NCI-H446 (cell line): ENCODE data around the gene TOP1.
A peak's percentile ranks its signal among the peaks of the same experiment; 100 is the strongest.

ENCODE experiments used
- DNase-seq, 2 experiments: peaks; one replicate each; lab custom pipeline; 2025; lab: John Stamatoyannopoulos, UW

The TOP1 gene

DNA sequence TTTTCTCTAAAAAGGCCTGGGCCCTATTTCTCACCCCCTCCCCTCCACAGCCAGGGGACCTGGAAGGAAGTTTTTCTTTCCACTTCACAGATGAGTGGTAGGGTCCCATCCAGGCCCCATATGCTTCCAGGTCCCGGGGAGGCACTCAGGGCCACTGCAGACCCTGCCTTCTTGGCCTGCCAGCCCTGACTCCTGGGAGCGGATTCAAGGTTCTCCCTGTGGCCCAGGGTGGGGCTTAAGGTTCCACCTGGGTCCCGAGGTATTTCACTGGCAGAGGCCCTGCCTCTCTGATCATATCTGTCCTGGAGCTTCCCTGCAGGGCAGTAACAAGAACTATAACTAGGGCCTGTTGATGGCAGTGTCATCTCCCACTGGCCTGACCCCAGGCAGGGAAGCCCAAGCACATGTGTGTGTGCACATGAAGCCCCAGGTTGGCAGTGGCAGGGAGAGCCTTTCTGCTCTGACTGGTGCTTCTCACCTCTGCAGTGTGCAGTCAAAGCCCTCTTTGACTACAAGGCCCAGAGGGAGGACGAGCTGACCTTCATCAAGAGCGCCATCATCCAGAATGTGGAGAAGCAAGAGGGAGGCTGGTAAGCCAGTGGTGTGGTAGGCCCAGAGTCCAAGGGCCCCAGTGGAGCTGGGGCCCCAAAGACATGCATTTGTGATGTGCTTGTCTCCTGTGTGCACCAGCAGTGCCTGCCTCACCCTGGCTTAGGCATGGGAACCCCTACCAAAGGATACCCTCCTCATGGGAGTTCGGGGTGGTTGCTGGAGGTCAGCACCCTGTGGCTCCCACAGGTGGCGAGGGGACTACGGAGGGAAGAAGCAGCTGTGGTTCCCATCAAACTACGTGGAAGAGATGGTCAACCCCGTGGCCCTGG is 139.9 kb downstream of the TOP1 start:
- no peak for DNase-seq

DNA sequence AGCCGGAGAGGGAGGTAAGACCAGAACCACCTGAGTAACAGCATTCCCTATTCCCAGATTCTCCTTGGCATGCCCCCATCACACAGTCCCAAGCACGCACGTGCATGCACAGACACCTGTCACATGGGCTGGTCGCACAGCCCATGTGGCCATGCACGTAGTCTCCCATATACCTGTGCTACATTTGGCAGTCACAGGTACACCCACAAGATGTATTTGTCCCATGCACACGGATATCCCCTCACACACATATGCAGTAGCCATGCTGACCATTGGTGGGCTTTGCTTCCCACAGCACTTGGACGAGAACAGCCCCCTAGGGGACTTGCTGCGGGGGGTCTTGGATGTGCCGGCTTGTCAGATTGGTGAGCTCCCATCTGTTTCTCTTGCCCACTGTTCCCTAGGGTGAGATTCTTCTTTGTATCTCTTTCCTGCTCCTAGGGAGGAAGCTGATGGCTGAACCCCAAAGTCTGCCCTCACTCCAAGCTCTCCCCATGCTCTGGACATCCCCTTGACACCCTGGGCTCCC is 140.6 kb downstream of the TOP1 start:
- no peak for DNase-seq

DNA sequence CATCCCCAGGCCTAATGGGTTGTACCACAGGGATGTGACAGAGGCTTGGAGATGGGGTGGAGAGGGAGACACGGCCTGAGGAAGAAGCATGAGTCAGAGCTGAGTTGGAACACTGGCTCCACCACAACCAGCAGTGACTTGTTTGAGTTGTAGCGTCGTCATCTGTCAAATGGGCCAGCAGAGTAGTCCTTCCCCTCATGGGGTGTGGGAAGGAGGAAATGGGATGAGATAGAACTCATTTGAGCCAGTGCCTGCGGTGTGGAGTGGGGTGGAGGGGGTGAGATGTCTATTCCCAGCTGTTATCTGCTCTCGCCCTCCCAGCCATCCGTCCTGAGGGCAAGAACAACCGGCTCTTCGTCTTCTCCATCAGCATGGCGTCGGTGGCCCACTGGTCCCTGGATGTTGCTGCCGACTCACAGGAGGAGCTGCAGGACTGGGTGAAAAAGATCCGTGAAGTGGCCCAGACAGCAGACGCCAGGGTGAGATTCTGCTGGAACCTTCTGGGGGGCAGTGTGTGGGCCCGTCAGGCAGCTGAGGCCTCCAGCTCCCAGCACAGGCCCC is 141.2 kb downstream of the TOP1 start:
- DNase-seq = no peak

DNA sequence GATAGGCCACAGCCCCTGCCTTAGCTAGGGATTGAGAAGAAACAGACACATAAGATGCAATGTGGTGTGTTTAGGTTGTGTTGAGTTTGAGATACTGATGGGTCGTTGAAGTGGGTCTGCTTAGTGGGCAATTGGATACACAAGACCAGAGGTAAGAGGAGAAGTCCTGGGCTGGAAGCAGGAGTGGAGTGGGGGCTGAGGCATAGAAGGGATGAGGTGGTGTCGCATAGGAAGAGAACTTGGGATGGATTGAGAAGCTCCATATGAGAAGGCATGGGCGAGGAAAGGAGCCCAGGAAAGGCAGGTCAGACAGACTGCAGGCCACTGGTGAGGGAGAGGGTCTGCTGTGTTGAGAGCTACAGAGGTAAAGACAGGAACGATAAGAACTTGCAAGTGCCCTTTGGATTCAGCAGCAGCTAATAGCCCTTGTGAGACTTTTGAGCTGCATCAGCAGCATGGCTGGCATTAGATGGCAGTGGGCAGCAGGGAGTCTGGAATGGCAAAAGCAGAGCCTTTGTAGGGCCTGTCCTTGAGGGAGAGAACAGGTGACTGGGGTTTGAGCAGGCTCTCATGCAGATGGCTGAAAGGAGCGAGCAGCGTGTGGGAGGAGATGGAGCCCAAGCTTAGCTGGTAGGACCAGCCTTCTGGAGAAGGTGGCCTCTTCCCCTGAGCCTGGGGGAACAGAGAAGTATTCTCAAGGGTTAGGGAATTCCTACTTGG is 141.9 kb downstream of the TOP1 start:
- no peak for DNase-seq

DNA sequence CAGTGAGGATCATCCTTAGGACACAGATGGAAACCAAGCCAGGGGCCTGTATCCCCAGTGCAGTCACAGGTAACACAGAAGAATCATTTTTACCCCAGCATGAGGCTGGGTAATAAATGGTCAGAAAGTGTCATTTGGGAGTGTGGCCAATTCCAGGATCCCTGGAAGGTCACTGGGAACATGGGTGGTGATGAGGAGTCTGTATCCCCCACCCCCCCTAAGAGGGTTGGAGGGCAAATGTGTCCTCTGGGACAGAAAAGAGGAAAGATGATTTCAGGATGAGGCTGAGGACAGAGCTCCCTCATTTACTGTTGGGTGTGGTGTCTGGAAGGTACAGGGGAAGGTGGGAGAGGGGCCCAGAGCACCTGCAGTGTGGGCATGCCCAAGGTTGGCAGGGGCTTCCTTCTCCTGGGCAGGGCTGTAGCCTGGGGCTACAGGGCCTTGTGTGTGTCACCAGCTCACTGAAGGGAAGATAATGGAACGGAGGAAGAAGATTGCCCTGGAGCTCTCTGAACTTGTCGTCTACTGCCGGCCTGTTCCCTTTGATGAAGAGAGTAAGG is 143.2 kb downstream of the TOP1 start:
- no peak for DNase-seq

DNA sequence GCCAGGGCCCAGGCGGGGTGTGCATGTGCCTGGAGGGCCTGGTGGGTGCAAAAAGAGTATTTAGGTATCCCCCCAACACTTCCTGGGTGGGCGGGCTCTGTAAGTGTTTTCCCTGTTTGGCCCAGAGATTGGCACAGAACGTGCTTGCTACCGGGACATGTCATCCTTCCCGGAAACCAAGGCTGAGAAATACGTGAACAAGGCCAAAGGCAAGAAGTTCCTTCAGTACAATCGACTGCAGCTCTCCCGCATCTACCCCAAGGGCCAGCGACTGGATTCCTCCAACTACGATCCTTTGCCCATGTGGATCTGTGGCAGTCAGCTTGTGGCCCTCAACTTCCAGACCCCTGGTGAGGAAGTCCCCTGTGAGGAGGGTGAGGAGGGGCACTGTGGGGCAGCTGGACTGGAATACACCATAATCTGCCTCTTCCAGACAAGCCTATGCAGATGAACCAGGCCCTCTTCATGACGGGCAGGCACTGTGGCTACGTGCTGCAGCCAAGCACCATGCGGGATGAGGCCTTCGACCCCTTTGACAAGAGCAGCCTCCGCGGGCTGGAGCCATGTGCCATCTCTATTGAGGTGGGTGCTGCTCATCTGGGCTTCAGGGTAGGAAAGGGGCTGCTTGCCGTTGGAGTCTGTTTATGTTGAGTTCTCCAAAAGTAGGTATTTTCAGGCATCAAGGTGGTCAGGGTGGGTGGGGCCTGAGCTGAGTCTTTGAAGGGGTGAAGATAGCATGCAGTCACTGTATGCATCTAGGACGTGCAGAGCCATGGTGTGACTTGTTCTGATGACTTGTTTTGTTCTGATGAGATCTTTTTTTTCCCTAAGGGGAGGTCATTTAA is 143.9 kb downstream of the TOP1 start:
- no peak for DNase-seq

GRCh38 chr20:41173161-41173721 is 144.6 kb downstream of the TOP1 start:
- peak; percentile 27 to 67 for DNase-seq

DNA sequence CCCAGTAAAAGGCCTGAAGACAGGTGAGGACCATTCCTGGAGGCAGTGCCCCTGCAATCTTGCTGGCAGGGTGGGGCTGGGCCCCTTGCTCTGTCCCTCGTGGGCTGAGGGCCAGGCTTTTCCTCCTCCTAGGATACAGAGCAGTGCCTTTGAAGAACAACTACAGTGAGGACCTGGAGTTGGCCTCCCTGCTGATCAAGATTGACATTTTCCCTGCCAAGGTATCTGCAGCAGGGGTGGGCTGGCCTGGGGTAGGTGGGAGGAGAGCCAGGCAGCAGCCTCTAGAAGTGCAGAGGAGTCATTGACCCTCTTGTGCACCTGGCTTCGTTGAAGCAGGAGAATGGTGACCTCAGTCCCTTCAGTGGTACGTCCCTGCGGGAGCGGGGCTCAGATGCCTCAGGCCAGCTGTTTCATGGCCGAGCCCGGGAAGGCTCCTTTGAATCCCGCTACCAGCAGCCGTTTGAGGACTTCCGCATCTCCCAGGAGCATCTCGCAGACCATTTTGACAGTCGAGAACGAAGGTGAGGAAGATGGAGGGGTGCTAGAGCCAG is 145.2 kb downstream of the TOP1 start:
- no peak for DNase-seq
